ES-I3 (cell line): Measurements from ENCODE around the gene ZNF547.
"Not testable (repeated sequence)": the region's sequence is repeated elsewhere in the genome, so short reads cannot be mapped to it uniquely, and the experiment has no call there.

Experiments used
- H3K36me3 ChIP-seq: 2 replicates; pipeline ENCODE4 v1.6.1; 2013; ENCODE audit warnings: mild to moderate bottlenecking, low read length, control low read depth, moderate library complexity; ENCODE audit not compliant: insufficient read depth
- H3K4me1 ChIP-seq: 2 replicates; pipeline ENCODE4 v1.6.1; 2013; ENCODE audit warnings: mild to moderate bottlenecking, control low read depth, low read length; ENCODE audit not compliant: insufficient read depth
- H3K9ac ChIP-seq: 2 replicates; pipeline ENCODE4 v1.6.1; 2013; ENCODE audit warnings: low read depth, mild to moderate bottlenecking, low read length, moderate library complexity
- H3K9me3 ChIP-seq: 2 replicates; pipeline ENCODE4 v1.6.1; 2013; ENCODE audit warnings: mild to moderate bottlenecking, low read length, moderate library complexity; ENCODE audit not compliant: control insufficient read depth, insufficient read depth

The ZNF547 gene

DNA sequence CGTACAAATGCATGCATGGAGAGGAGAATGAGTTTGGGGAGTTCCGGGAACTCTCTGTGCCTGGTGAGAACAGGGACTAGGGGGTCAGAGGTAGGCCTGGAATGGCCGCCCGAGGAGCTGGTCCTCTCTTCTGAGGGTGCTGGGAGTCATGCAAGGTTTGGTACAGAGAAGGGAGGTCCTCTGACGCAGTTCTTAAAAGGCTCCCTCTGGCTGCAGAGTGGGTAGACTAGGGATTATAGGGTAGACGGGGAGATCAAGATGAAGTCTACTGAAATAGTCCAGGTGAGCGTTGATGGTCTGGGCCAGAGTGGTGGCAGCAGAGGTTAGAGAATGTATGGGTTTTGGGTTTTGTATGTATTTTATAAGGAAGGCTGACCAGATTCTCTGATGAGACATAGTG is 11.5 kb upstream of the ZNF547 start:
- H3K9ac ChIP-seq, result peak overlapping the region; percentile 90
- peaks cover 11% of the 10 kb centered on the region for H3K36me3 ChIP-seq
- no peaks in the 10 kb centered on the region for H3K4me1 ChIP-seq
- no peaks in the 10 kb centered on the region for H3K9me3 ChIP-seq

DNA sequence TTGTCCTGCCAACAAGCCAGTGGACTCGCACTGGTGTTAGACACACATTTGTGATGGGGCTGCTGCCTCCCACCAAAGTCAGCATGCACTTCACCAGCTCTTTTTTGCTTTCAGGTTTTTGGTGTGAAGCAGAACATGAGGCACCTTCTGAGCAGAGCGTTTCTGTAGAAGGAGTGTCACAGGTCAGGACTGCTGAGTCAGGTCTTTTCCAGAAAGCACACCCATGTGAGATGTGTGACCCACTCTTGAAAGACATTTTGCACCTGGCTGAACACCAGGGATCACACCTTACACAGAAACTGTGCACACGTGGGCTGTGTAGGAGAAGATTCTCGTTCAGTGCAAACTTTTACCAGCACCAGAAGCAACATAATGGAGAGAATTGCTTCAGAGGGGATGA is 7.4 kb upstream of the ZNF547 start:
- Histone ChIP-seq H3K36me3 (peaks cover 19% of the 10 kb centered on the region), H3K4me1 (no peaks in the 10 kb centered on the region), H3K9ac (no peak overlapping the region), H3K9me3 (no peaks in the 10 kb centered on the region)

GRCh38 chr19:57357406-57357805 is 5.9 kb upstream of the ZNF547 start:
- peaks cover 19% of the 10 kb centered on the region for H3K36me3 ChIP-seq
- no peaks in the 10 kb centered on the region; the same call in 1 of the 2 replicates for H3K4me1 ChIP-seq
- H3K9ac ChIP-seq, result no peak overlapping the region
- H3K9me3 ChIP-seq, result no peaks in the 10 kb centered on the region

GRCh38 chr19:57359300-57359699 is 4.1 kb upstream of the ZNF547 start:
- Histone ChIP-seq H3K9me3 (no peaks in the 10 kb centered on the region), H3K9ac (no peak overlapping the region), H3K36me3 (peaks cover 19% of the 10 kb centered on the region), H3K4me1 (no peaks in the 10 kb centered on the region; the same call in 1 of the 2 replicates)

DNA sequence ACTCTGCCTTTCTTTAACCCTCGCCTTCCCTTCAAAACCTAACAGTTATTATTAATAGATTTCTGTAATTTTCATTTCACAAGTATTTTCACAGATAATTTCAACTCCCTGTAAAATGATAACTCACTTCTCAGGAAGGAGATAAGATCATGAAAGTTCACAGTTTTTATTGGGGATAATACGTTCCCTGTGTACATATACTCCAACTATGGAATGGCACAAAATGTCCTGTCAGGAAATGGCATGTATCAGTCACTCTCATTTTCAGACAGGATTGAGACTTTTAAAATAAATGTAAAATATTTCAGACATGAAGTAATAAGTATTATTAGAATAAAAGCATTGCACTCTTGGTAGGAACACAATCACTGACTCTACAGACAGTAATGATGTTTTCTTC is 932 bp upstream of the ZNF547 start:
- Histone ChIP-seq H3K9me3 (no peaks in the 10 kb centered on the region), H3K9ac (peak overlapping the region; percentile 57), H3K4me1 (no peaks in the 10 kb centered on the region; the same call in 1 of the 2 replicates), H3K36me3 (peaks cover 3% of the 10 kb centered on the region)

DNA sequence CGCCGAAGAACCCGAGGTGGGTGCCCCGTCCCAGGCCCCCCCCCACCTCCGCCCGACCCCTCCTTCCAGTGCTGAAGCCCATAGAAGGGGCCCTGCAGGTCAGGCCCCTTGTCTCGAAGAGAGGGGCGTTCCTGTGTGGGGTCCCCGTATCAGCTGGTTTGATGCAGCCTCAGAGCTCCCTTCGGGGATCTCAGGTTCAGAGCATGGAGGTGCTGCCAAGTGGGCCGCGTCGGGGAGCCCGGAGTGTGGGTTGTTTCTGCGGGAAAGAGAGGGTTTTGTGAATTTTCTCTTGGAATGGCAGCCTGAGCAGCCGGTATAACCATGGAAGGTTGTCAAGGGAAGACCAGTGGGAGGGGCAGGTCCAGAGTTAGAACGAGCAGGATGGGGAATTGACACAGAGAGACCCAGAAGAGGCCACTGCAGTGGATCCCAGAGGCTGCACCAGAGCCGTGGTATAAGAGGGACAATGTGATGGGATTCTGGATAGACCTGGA is 384 bp downstream of the ZNF547 start:
- H3K36me3 ChIP-seq, result no peaks in the 10 kb centered on the region
- no peaks in the 10 kb centered on the region; the same call in 1 of the 2 replicates for H3K4me1 ChIP-seq
- peak overlapping the region; percentile 57 for H3K9ac ChIP-seq
- H3K9me3 ChIP-seq, result no peaks in the 10 kb centered on the region

- no peak overlapping the region for H3K9ac ChIP-seq
- H3K36me3 ChIP-seq, result no peaks in the 10 kb centered on the region
- no peaks in the 10 kb centered on the region for H3K9me3 ChIP-seq
- no peaks in the 10 kb centered on the region for H3K4me1 ChIP-seq
These were observed 3.4 kb downstream of the ZNF547 start for GRCh38 chr19:57366776-57367175.

DNA sequence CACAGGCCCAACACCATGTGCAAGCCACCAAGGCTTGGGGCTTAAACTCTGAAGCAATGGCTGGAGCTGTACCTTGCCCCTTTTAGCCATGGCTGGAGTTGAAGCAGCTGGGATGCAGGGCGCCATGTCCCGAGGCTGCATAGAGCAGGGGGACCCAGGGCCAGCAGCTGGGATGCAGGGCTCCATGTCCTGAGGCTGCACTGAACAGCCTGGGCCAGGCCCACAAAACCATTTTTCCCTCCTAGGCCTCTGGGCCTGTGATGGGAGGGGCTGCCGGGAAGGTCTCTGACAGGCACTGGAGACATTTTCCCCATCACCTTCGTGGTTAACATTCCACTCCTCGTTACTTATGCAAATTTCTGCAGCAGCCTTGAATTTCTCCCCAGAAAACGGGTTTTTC is 10.8 kb downstream of the ZNF547 start:
- no peak overlapping the region for H3K9ac ChIP-seq
- peaks cover 8% of the 10 kb centered on the region; the same call in 1 of the 2 replicates for H3K36me3 ChIP-seq
- no peaks in the 10 kb centered on the region; the same call in none of the 2 replicates for H3K9me3 ChIP-seq
- no peaks in the 10 kb centered on the region for H3K4me1 ChIP-seq

- H3K36me3 ChIP-seq, result not testable (repeated sequence)
These were observed 11.3 kb downstream of the ZNF547 start for GRCh38 chr19:57374647-57375046.

GRCh38 chr19:57376151-57376550 is 12.8 kb downstream of the ZNF547 start:
- Histone ChIP-seq H3K9me3 (no peaks in the 10 kb centered on the region; the same call in none of the 2 replicates), H3K36me3 (peaks cover 8% of the 10 kb centered on the region; the same call in 1 of the 2 replicates), H3K4me1 (no peaks in the 10 kb centered on the region), H3K9ac (no peak overlapping the region)

More at GRCh38 chr19:57374647-57375046, 11.3 kb downstream of the ZNF547 start:
- not testable (repeated sequence) for H3K9me3 ChIP-seq, H3K4me1 ChIP-seq, H3K9ac ChIP-seq

- Histone ChIP-seq H3K36me3 (peaks cover 8% of the 10 kb centered on the region; the same call in 1 of the 2 replicates), H3K9ac (no peak overlapping the region), H3K9me3 (no peaks in the 10 kb centered on the region; the same call in none of the 2 replicates), H3K4me1 (no peaks in the 10 kb centered on the region)
These were observed 14.3 kb downstream of the ZNF547 start for GRCh38 chr19:57377498-57378146.

GRCh38 chr19:57380923-57381322 is 17.6 kb downstream of the ZNF547 start:
- H3K9ac ChIP-seq, result no peak overlapping the region

GRCh38 chr19:57382806-57383488 is 19.6 kb downstream of the ZNF547 start:
- H3K4me1 ChIP-seq, result no peaks in the 10 kb centered on the region
- H3K36me3 ChIP-seq, result no peaks in the 10 kb centered on the region; the same call in 1 of the 2 replicates
- H3K9me3 ChIP-seq, result no peaks in the 10 kb centered on the region; the same call in 1 of the 2 replicates
- H3K9ac ChIP-seq, result no peak overlapping the region

More at GRCh38 chr19:57380923-57381322, 17.6 kb downstream of the ZNF547 start:
- no peaks in the 10 kb centered on the region; the same call in 1 of the 2 replicates for H3K9me3 ChIP-seq
- H3K4me1 ChIP-seq, result no peaks in the 10 kb centered on the region
- H3K36me3 ChIP-seq, result peaks cover 8% of the 10 kb centered on the region; the same call in 1 of the 2 replicates

- Histone ChIP-seq H3K4me1 (no peaks in the 10 kb centered on the region), H3K9me3 (no peaks in the 10 kb centered on the region), H3K36me3 (no peaks in the 10 kb centered on the region), H3K9ac (peak overlapping the region; percentile 41)
These were observed 25.9 kb downstream of the ZNF547 start for GRCh38 chr19:57389194-57389729.
